ENCODE results near the gene FCAR. TPM values are rescaled to one million over a fixed set of nuclear protein-coding genes. Genes with fewer than 3 reads are reported as not detected.
"Not testable (repeated sequence)": the region's sequence is repeated elsewhere in the genome, so short reads cannot be mapped to it uniquely, and the experiment has no call there.

The FCAR gene
- total RNA-seq, 2 donors from 2014 or later = 0.70 to 8.6 TPM

GRCh38 chr19:54928299-54928698 lies 54.3 kb downstream of the FCAR start:
- Mint-ChIP-seq H3K4me1 (no peaks in the 10 kb centered on the region), H3K27me3 (no peaks in the 10 kb centered on the region), H3K4me3 (no peak overlapping the region), H3K36me3 (ENCODE audit: low read depth) (no peaks in the 10 kb centered on the region), H3K27ac (no peak overlapping the region)
- no peaks in the 10 kb centered on the region for H3K9me3 ChIP-seq (ENCODE audit: control insufficient read depth, low read length, poor library complexity, severe bottlenecking)
- no peak for DNase-seq
- no peak for ATAC-seq

GRCh38 chr19:54937926-54938325 lies 63.9 kb downstream of the FCAR start:
- no peaks in the 10 kb centered on the region for H3K9me3 ChIP-seq (ENCODE audit: control insufficient read depth, low read length, poor library complexity, severe bottlenecking)
- no peak overlapping the region for H3K27ac Mint-ChIP-seq
- no peak overlapping the region for H3K4me3 Mint-ChIP-seq
- peaks cover 18% of the 10 kb centered on the region for H3K27me3 Mint-ChIP-seq
- no peaks in the 10 kb centered on the region for H3K36me3 Mint-ChIP-seq (ENCODE audit: low read depth)
- ATAC-seq (no peak), DNase-seq (no peak)
- H3K4me1 Mint-ChIP-seq = no peaks in the 10 kb centered on the region

GRCh38 chr19:54938906-54939305 lies 64.9 kb downstream of the FCAR start:
- no peak for DNase-seq
- no peaks in the 10 kb centered on the region for H3K4me1 Mint-ChIP-seq
- no peak overlapping the region for H3K4me3 Mint-ChIP-seq
- H3K9me3 ChIP-seq (ENCODE audit: control insufficient read depth, low read length, poor library complexity, severe bottlenecking) = no peaks in the 10 kb centered on the region
- ATAC-seq = no peak
- H3K27ac Mint-ChIP-seq = no peak overlapping the region
- H3K36me3 Mint-ChIP-seq (ENCODE audit: low read depth) = no peaks in the 10 kb centered on the region
- H3K27me3 Mint-ChIP-seq = peaks cover 14% of the 10 kb centered on the region

GRCh38 chr19:54939538-54939937 lies 65.5 kb downstream of the FCAR start:
- H3K27me3 Mint-ChIP-seq = peaks cover 14% of the 10 kb centered on the region
- H3K27ac Mint-ChIP-seq; ATAC-seq; DNase-seq; H3K9me3 ChIP-seq (ENCODE audit: control insufficient read depth, low read length, poor library complexity, severe bottlenecking); H3K4me1 Mint-ChIP-seq; H3K4me3 Mint-ChIP-seq; H3K36me3 Mint-ChIP-seq (ENCODE audit: low read depth): not testable (repeated sequence)

Other genes starting within 250 kb of the FCAR start
- gene LILRB1, start 243.8 kb upstream of the FCAR start, total RNA-seq = 1 to 10 TPM in 1 of 2 donors, under 1 TPM in 1; 0.42 to 4.3 TPM
- gene LILRB4, start 211.2 kb upstream of the FCAR start, total RNA-seq = 1 to 10 TPM in 1 of 2 donors, under 1 TPM in 1; 0.47 to 1.9 TPM
- not detected for gene KIR3DL3, start 149.8 kb upstream of the FCAR start, total RNA-seq
- not detected for gene KIR2DL3, start 135.7 kb upstream of the FCAR start, total RNA-seq
- gene KIR2DL1, start 104.4 kb upstream of the FCAR start, total RNA-seq = not detected
- not detected for gene KIR2DL4, start 70.6 kb upstream of the FCAR start, total RNA-seq
- gene KIR3DL1, start 57.8 kb upstream of the FCAR start, total RNA-seq = not detected
- gene KIR2DS4, start 41.6 kb upstream of the FCAR start, total RNA-seq = not detected
- gene KIR3DL2, start 23.8 kb upstream of the FCAR start, total RNA-seq = 1 to 10 TPM in 1 of 2 donors, under 1 TPM in 1; 0.92 to 1.3 TPM
- not detected for gene NCR1, start 31.9 kb downstream of the FCAR start, total RNA-seq
- gene NLRP7, start 73.3 kb downstream of the FCAR start, total RNA-seq = not detected
- gene NLRP2, start 92.1 kb downstream of the FCAR start, total RNA-seq = 1 to 10 TPM; 3.0 to 4.6 TPM
- 10 to 100 TPM in 1 of 2 donors, 1 to 10 TPM in 1; 1.8 to 22.1 TPM for gene GP6, start 164.0 kb downstream of the FCAR start, total RNA-seq
- gene RDH13, start 188.9 kb downstream of the FCAR start, total RNA-seq = 10 to 100 TPM; 11.3 to 12.9 TPM
- gene EPS8L1, start 201.6 kb downstream of the FCAR start, total RNA-seq = 1 to 10 TPM; 1.8 to 3.3 TPM
- 100 to 1,000 TPM; 133 to 173 TPM for gene PPP1R12C, start 243.4 kb downstream of the FCAR start, total RNA-seq